ENCODE measurements around the gene LYRM7.
"Not testable (repeated sequence)": the region's sequence is repeated elsewhere in the genome, so short reads cannot be mapped to it uniquely, and the experiment has no call there.

LYRM7 gene

DNA sequence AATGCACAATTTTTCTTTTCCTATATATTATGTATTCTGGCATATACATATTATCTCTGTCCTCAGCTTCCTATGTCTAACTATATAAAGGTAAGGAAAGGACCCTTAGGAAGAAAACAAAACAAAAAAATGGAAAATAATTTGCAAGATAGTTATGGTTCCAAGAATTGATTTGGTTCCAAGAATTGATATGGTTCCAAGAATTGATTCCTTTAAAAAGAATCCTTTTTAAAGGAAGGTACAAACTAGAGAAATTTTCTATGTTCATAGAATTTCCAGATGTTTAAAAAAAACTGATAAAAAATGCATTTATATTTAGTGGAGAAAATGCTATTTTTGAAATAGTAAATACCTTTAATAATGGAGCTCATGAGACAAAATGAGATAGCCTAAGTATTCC is 12.1 kb downstream of the LYRM7 start:
- no peak for DNase-seq

DNA sequence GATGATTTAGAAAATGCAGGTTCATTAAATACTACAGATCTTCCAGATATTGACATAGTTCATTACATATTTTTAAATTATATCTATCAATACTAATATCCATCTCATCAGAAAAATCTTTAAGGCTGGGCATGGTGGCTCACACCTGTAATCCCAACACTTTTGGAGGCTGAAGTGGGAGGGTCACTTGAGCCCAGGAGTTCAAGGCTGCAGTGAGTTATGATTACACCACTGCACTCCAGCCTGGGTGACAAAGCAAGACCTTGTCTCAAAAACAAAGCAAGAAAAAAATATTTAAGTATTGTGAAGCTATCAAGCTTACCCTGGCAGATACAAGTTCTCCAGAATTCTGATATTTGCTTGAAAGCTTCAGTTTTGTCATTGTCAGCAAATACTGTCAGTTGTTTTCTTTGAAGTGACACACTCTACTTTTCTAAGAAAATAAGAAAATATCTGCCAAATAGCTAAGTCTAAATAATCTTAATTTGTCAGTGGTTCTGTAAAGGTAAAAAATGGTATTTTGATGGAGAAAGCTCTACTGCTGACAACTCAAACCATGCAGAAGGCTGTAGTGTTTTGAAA is 14.9 kb downstream of the LYRM7 start:
- DNase-seq = no peak

DNA sequence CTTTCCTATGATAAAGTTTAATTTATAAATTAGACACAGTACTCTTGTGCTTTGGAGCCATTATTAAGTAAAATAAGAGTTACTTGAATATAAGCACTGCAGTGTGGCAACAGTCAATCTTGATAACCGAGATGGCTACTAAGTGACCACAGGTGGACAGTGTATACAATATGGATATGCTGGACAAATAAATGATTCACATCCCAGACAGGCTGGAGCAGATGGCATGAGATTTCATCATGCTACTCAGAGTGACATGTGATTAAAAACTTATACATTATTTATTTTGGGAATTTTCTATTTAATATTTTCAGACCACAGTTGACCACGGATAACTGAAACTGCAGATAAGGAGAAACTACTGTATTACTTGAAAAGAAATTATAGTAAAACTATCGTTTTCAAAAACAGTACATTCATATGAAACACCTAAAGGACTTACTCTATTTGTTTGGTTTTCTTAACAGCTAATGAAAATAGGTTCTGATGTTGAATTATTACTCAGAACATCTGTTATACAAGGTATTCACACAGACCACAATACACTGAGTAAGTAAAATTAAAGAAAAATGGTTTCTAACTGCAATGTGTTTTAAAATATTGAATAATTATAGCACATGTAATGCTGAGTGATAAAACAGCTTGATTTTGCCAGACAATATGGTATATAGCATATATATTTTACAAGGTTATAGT is 16.0 kb downstream of the LYRM7 start:
- DNase-seq = no peak

DNA sequence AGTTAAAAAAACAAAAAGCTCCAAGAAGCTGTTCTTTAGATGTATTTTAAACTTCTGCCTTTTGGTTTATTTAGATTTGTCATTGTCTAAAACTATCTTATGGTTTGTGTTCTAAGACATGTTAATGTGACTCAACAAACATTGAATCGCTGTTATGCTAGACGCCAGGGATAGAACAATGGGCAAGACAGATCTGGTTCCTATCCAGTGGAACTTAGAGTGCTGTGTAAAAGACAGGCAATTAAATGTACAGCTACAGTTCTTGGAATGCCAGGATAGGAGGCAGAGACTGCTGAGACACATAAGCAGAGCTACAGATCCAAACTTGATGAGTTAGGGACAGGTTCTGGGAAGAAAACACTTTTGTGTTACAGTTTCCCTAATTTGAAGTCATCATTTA is 22.4 kb downstream of the LYRM7 start:
- no peak for DNase-seq

DNA sequence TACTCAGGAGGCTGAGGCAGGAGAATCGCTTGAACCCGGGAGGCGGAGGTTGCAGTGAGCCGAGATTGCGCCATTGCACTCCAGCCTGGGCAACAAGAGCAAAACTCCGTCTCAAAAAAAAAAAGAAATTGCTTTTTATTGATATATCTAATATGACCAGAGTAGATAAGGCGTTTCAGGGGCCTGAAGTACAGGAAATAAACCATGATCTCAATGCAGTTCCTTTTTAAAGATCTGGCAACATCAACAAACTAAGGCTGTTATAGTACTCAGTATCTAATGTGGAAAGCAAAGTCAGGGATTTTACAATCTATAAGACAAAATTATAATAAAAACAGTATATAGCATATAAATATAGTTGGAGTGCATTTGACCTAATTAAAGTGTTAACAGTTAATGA is 23.2 kb downstream of the LYRM7 start:
- not testable (repeated sequence) for DNase-seq

DNA sequence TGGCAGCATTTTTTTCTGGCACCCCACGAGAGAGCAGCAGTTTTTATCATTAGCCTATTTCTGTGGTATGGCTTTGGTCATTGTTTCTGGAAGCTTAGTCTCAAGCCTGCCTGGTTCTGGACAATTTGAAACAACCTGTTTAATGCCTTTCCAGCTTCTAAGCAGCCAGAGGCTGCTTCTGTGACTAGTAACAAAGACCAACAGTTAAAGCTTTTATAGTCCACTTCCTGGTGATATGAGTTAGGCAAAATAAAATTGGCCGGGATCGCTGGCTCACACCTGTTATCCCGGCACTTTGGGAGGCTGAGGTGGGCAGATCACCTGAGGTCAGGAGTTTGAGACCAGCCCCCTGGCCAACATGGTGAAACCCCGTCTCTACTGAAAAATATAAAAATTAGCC is 24.0 kb downstream of the LYRM7 start:
- DNase-seq = no peak

DNA sequence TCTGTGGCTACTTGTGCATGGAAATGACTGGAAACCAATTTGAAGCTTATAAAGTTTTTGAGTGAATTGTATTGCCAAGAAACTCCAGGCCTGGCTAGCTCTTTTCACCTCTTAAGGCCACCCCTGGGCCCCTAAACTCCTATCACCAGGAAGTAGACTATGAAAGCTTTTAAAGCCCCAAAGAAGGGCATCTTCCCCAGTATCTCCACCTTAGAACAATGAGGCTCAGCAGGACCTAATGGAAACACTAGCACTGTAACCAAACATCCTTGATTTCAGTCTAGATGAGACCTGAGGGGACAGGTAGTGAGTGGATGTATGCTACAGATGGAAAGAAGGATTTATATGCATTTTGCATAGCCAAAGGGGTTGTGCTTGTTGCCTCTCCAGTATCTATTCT is 25.0 kb downstream of the LYRM7 start:
- no peak for DNase-seq

DNA sequence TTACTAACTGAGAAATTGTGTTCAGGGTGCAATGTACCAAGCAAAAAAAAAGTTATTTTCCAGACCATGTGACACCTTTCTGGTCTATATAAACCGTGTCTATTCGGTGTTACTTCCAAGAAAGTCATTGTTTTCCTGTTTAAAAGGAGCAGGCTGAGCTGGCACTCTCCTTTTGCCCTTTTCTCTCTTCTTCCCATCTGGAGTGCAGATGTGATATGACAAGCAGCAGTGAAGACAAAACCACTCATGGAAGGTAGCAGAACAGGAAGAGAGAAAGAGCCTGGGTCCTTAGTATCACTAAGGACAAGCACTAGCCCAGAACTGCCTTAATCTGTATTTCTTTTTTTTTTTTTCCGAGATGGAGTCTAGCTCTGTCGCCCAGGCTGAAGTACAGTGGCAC is 25.6 kb downstream of the LYRM7 start:
- no peak for DNase-seq

DNA sequence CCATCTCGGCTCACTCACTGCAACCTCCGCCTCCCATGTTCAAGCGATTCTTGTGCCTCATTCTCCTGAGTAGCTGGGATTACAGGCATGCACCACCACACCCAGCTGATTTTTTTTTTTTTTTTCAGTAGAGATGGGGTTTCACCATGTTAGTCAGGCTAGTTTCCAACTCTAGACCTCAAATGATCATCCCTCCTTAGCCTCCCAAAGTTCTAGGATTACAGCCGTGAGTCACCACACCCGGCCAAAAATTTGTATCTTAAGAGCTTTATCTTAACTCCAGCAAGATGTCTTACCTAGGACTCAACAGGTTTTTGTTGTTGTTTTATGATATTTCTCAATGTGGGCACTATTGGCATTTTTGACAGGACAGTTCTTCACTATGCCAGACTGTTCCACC is 27.9 kb downstream of the LYRM7 start:
- no peak for DNase-seq

DNA sequence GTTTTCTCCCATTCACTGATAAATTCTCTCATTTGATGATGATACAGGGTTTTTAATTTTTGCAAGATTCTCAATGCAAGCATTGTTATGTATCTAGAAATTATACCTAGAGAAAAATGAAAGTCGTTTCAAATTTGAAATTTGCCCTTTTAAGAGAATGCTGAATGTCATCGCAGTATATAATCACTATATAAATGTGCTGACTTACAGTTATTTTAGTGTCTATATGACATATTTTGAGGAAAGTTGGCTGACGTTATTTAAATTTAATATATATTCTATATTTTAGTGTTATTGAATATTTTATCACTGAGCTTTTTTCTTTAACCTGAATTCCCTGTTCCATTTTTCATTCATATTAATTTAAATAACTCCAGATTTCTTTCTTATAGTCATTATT is 29.8 kb downstream of the LYRM7 start:
- no peak for DNase-seq

DNA sequence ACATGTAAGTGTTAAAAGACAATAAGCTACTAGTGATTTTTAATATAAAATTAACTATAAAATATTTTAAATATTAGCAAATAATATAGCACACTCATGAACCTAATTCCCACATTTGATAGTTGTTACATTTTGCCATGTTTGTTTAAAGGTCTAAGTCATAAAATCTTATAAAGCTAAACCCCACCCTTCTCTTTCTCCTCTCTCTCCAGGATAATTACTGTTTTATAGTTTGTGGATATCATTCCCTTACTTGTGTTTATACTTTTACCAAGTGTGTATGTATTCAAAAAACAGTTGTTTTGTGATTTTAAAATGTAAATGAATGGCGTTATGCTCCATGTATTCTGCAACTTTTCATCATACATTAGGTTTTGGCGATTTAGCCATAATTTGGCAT is 34.2 kb downstream of the LYRM7 start:
- no peak for DNase-seq

DNA sequence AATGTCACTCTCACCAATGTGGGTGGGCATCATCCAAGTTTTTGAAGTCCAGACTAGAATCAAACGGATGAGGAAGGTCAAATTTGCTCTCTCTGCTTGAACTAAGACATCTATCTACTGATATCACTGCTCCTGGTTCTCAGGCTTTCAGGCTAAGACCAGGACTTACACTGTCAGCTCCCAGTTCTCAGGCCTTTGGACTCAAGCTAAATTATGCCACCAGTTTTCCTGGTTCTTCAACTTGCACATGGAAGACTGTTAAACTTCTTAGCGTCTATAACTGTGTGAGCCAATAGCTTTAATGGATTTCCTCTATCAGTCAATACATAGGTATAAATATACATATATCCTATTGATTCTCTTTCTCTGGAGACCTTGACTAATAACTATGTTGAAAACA is 35.3 kb downstream of the LYRM7 start:
- DNase-seq = no peak

DNA sequence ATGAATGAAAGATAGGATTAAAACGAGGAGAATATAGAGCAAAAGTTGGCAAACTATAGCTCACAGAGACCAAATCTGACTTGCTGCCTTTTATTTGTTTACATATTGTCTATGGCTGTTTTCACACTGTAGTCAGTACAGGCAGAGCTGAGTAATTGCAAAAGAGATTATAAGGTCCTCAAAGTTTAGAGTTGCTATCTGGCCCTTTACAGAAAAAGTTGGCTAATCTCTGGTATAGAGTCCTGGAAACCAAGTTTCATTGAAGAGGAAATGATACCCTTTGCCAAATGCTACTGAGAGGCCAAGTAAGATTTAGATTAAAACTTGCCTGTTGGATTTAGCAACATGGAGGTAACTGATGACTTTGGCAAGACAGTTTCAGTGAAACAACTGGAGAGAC is 36.0 kb downstream of the LYRM7 start:
- DNase-seq = no peak

DNA sequence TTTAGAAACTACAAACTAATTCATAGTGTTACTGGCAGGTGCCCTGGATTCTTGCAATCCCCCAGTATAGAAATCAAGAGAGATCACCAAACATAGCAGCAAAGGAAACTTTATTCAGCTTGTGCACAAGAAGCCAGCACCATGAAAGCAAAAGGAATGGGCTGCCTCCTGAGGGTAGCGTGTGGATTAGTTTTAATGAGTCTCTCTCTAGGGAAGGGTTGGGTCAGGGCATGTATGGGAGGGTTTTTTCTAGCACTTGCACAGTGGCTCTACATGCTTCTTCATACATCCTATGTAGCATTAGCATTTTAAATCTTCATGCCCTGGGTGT is 38.4 kb downstream of the LYRM7 start:
- no peak for DNase-seq

DNA sequence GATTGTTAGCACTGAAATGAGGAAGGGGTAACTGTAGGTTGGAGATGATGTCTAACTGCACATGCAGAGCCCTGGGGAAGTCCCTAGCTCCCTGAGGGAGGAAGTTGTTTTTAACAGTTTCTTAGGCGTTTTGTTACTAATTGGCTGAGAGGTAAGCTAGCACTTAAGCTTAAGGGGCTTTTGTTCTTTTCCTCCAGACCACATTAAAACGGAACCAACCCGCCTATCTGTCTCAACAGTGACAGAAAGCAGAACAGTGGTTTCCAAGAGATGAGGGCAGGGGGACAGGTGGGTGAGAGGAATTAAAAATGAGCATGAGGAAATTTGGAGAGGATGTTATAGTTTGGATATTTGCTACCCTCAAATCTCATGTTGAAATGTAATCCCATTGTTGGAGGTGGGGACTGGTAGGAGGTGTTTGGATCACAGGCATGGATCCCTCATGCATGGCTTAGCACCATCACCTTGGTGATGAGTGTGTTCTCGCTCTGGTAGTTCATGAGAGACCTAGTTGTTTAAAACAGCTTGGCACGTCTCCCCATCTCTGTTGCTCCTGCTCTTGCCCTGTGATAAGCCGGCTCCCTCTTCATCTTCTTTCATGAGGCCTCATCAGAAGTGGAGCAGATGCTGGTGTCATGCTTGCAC is 38.9 kb downstream of the LYRM7 start:
- DNase-seq = no peak

DNA sequence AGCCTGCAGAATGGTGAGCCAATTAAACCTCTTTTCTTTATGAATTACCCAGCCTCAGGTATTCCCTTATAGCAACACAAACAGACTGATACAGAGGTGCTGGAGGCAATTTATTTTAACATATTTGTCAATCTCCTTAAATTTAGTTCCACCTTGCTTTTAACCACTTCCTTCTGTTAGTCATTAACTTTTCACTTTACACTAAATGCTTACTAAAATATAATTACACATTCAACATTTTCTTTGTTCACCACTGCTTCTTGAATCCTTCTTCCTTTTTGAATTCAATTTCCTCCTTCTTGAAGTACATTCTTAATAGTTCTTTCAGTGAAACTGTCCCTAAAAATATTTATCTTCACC is 39.4 kb downstream of the LYRM7 start:
- no peak for DNase-seq

DNA sequence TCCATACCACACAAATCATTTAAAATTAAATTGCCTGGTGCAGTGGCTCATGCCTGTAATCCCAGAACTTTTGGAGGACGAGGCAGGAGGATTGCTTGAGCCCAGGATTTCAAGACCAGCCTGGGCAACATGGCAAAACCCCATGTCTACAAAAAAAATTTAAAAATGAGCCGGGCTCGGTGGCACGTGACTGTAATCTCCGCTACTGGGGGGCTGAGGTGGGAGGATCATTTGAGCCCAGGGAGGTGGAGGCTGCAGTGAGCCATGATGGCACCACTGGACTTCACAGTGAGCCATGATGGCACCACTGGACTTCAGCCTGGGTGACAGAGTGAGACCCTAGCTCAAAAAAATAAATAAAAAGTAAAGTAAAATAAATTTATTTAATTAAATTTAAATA is 40.9 kb downstream of the LYRM7 start:
- no peak for DNase-seq

DNA sequence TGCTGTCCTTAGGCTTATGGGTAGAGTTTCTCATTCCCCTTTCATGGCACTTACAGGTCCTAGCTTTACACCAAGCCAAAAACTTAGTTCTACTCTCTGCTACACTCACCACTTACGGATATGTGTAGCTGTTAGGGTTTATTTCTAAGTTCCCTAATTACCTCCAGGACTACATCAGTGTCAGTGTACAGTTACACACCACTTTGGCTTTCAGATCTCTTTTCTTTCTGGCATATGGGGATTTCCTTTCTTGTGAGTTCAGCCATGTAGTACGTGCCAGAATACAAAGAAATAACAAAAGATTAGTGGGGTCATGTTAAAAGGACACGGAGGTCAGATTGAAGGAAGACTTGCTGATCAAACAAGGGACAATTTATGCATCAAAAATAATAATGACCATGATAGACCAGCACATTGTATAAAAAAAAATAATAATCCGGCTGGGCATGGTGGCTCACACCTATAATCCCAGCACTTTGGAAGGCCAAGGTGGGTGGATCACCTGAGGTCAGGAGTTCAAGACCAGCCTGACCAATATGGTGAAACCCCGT is 41.8 kb downstream of the LYRM7 start:
- no peak for DNase-seq

DNA sequence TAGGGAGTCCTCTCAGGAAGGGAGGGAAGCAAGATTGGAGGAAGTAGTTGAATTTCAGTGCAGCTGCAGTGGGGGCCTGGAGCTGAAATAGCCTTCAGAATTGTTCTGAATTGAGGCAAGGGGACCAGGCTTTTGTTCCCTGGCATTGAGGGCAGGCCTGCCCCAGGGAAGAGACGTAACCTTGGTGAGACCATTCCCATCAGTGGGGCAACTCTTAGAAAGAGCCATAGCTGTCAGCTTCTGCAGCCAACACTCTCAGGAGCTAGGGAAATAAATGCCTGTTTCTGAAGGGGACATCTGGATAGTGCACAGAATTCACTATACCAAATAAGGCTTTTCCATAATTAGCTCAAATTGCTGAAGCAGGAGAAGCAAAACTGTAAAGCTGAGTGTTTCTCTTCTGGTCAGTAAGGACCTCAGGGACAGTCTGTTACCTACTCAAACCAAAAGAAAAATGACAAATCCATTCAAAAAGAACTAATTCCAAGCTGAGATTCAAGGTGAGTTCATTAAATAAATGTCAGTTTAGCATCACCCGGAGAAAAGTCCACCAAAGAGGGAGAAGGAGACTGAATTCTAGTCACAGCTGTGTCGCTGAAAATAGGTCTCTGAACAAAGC is 44.0 kb downstream of the LYRM7 start:
- DNase-seq = no peak

DNA sequence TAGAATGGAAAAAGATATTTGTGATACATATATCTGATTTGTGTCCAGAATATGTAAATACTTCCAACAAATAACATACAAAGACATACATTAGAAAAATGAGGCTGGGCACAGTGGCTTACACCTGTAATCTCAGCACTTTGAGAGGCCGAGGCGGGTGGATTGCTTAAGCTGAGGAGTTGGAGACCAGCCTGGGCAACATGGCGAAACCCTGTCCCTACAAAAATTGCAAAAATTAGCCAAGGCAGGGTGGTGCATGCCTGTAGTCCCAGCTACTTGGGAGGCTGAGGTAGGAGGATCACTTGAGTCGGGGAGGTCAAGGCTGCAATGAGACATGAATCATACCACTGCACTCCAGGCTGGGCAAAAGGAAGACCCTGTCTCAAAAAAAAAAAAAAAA is 47.0 kb downstream of the LYRM7 start:
- DNase-seq = no peak

DNA sequence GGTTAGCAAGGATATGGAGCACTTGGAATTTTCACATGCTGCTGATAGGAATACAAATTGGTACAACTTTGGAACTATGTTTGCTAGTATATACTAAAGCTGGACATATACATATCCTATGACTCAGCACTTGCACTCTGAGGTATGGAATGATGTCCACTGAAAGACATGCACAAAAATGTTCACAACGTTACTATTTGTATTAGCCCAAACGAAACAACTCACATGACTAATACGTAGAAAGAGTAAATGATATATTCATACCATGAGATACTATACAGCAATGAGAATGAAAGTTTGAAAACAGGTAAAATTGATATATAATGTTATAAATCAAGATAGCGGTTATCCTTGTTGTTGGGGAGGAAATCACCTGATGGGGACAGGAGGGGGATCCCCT is 47.6 kb downstream of the LYRM7 start:
- no peak for DNase-seq

DNA sequence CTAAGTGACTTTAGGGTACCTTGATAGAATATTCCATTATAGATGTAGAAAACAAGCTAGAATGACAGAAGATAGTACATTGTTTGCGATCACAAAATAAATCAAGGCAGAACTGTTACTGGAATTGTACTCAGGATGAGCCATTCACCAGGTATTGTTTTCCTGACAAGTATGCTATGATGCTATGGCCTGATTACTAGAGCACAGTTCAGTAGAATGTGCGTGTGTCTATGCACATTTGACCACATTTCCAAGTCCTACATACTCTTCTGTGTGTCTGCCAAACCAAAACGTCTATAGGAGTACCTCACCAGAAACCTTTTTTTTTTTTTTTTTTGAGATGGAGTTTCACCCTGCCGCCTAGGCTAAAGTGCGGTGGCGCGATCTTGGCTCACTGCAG is 49.8 kb downstream of the LYRM7 start:
- no peak for DNase-seq

DNA sequence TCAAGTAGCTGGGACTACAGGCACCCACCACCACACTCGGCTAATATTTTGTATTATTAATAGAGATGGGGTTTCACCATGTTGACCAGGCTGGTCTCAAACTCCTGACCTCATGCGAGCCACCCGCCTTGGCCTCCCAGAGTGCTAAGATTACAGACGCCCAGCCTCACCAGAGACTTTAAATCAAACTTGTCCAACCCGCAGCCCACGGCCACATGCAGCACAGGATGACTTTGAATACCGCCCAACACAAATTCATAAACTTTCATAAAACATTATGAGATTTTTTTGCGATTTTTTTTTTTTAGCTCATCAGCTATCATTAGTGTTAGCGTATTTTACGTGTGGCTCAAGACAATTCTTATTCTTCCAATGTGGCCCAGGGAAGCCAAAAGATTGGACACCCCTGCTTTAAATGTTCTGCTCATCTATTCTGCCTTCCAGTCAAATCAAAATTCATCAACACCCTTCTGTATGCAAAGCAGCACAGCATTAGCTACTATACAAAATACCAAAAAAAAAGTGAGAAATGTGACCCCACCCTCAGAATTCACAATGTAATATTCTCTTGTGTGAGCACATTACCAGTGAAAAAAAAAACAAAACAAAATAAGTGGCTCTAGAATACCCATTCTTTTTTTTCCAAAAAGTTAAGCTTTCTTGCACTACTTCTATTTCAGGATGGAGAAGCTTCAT is 50.4 kb downstream of the LYRM7 start:
- DNase-seq = no peak

DNA sequence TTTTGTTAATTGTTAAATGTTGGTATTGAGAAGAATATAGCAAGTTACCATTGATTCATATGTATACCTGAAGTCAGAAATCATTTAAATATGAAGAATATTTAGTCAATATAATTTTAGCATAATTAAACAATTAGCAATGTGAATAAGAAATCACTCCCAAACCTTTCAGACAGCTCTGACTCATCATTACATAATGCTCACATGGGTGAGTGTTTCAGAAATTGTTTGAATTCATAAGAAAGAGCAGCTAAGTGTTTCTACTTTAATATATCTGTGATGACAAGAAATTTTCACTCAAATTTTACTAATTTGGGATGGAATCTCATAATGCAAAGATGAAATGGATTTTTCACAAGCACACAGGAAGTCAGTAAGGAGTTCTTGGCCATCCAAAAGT is 51.1 kb downstream of the LYRM7 start:
- DNase-seq = no peak
